Hematopoietic multipotent progenitor cell treated with erythropoietin and hydrocortisone succinate and interleukin-3 and kit ligand, for 8 days (in vitro differentiated cells): Measurements from ENCODE around the gene GEMIN4.
"Not testable (repeated sequence)": the region's sequence is repeated elsewhere in the genome, so short reads cannot be mapped to it uniquely, and the experiment has no call there.

Source experiments
- DNase-seq: peaks from one replicate; pipeline ENCODE4 v3.0.0-alpha.2; 2015

The GEMIN4 gene

GRCh38 chr17:752002-752619 lies at the start of gene GEMIN4:
GEMIN4 (minus strand) TSS chr17:752264; CDS start chr17:752142, 122 bp downstream.
- DNase-seq: peak; percentile 90

GRCh38 chr17:801660-802059 lies 49.6 kb upstream of the GEMIN4 start:
- DNase-seq: no peak

- DNase-seq: no peak
Measured at GRCh38 chr17:800446-801242, 48.6 kb upstream of the GEMIN4 start.

- no peak for DNase-seq
Measured at GRCh38 chr17:799261-799660, 47.2 kb upstream of the GEMIN4 start.

- DNase-seq: no peak
Measured at GRCh38 chr17:798246-798645, 46.2 kb upstream of the GEMIN4 start.

- DNase-seq: no peak
Measured at GRCh38 chr17:797236-797840, 45.3 kb upstream of the GEMIN4 start.

GRCh38 chr17:796609-797008 lies 44.5 kb upstream of the GEMIN4 start:
- DNase-seq: no peak

- DNase-seq: no peak
Measured at GRCh38 chr17:795721-796120, 43.7 kb upstream of the GEMIN4 start.

- DNase-seq: no peak
Measured at GRCh38 chr17:795276-795675, 43.2 kb upstream of the GEMIN4 start.

GRCh38 chr17:794876-795275 lies 42.8 kb upstream of the GEMIN4 start:
- peak; percentile 66 for DNase-seq

- no peak for DNase-seq
Measured at GRCh38 chr17:792277-792676, 40.2 kb upstream of the GEMIN4 start.

GRCh38 chr17:791829-792228 lies 39.8 kb upstream of the GEMIN4 start:
- no peak for DNase-seq

GRCh38 chr17:790874-791247 lies 38.8 kb upstream of the GEMIN4 start:
- not testable (repeated sequence) for DNase-seq

GRCh38 chr17:789931-790873 lies 38.1 kb upstream of the GEMIN4 start:
- not testable (repeated sequence) for DNase-seq

- DNase-seq: no peak
Measured at GRCh38 chr17:789160-789840, 37.2 kb upstream of the GEMIN4 start.

GRCh38 chr17:788551-788950 lies 36.5 kb upstream of the GEMIN4 start:
- no peak for DNase-seq

GRCh38 chr17:787641-788221 lies 35.7 kb upstream of the GEMIN4 start:
- DNase-seq: no peak

GRCh38 chr17:785901-786300 lies 33.8 kb upstream of the GEMIN4 start:
- DNase-seq: not testable (repeated sequence)

GRCh38 chr17:784143-784542 lies 32.1 kb upstream of the GEMIN4 start:
- DNase-seq: no peak

- peak; percentile 86 for DNase-seq
Measured at GRCh38 chr17:781805-782731, 30.0 kb upstream of the GEMIN4 start, which contains the start of the genes GLOD4 and MRM3. GLOD4 (minus strand) TSS chr17:782280; CDS start chr17:782255, 25 bp downstream. MRM3 (plus strand) TSS chr17:782353; CDS start chr17:782379, 26 bp downstream.

GRCh38 chr17:778096-778495 lies 26.0 kb upstream of the GEMIN4 start:
- no peak for DNase-seq
